Fibroblast of skin of left biceps (primary cell): ENCODE measurements around the gene SOAT2.

Experiments used
- DNase-seq, 2 experiments: peaks; one replicate each; pipeline ENCODE4 v3.0.0-alpha.2; 2013; ENCODE audit warnings: low read depth in 2 of 2

Gene SOAT2

GRCh38 chr12:53064613-53065436 lies 38.5 kb upstream of the SOAT2 start:
- DNase-seq, result no peak

GRCh38 chr12:53065470-53065869 lies 37.8 kb upstream of the SOAT2 start:
- no peak for DNase-seq

- DNase-seq, result no peak
Measured at GRCh38 chr12:53065975-53066931, 37.0 kb upstream of the SOAT2 start.

- DNase-seq, result no peak
Measured at GRCh38 chr12:53067074-53067992, 36.0 kb upstream of the SOAT2 start.

- no peak for DNase-seq
Measured at GRCh38 chr12:53067993-53068770, 35.1 kb upstream of the SOAT2 start.

- no peak for DNase-seq
Measured at GRCh38 chr12:53068811-53069585, 34.3 kb upstream of the SOAT2 start.

GRCh38 chr12:53069621-53070410 lies 33.5 kb upstream of the SOAT2 start:
- DNase-seq, result no peak

- DNase-seq, result no peak
Measured at GRCh38 chr12:53070877-53071492, 32.3 kb upstream of the SOAT2 start.

- no peak for DNase-seq
Measured at GRCh38 chr12:53071591-53072551, 31.4 kb upstream of the SOAT2 start.

GRCh38 chr12:53073881-53074280 lies 29.4 kb upstream of the SOAT2 start:
- DNase-seq, result no peak

GRCh38 chr12:53074283-53074998 lies 28.8 kb upstream of the SOAT2 start:
- no peak for DNase-seq

- no peak for DNase-seq
Measured at GRCh38 chr12:53074999-53075370, 28.3 kb upstream of the SOAT2 start.

GRCh38 chr12:53076461-53076860 lies 26.8 kb upstream of the SOAT2 start:
- no peak for DNase-seq

GRCh38 chr12:53077030-53077429 lies 26.3 kb upstream of the SOAT2 start:
- no peak for DNase-seq

GRCh38 chr12:53078425-53079225 lies 24.7 kb upstream of the SOAT2 start:
- DNase-seq, result no peak
